ENCODE results near the gene IQSEC2. TPM values are rescaled to one million over a fixed set of nuclear protein-coding genes. Genes with fewer than 3 reads are reported as not detected.

Gene IQSEC2
- total RNA-seq, 6 donors from 2014 or later = 17.5 to 45.1 (median 26.7) TPM

DNA sequence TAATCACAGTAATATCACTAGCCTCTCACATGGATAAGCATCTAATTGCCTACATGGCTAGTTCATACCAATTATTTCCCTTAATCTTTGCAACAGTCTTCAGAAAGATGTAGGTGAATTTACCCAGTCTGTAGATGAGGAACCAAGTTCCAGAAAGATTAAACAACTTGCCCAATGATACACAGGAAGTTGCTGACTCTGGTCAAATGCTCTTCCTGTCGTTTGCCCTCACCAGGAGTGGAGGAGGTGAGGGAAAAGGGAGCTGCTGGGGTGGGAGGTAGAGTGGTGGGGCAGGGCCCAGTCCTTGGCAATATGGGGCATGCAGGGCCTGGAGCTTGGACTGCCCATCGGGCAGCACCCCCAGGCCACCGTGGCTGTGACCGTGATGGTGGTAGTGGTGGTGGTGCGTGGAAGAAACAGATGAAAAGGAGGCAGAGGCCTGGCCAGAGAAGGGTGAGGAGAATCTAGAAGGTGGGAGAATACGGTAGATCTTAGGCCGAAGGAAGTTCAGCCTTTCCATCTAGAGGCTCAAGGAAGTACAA, 54.1 kb downstream of the IQSEC2 start:
- Histone ChIP-seq H3K4me3 (no peak overlapping the region), H3K27me3 (no peaks in the 10 kb centered on the region), H3K27ac (no peak overlapping the region), H3K36me3 (peaks cover 0 to 2% (median 0%) of the 10 kb centered on the region in 4 donors), H3K9me3 (no peaks in the 10 kb centered on the region), H3K4me1 (peaks cover 14 to 19% (median 16%) of the 10 kb centered on the region in 4 donors)
- TF ChIP-seq POLR2AphosphoS5 (IDR thresholded peaks at IDR 0.05) (no peak), EP300 (IDR thresholded peaks at IDR 0.05) (no peak)
- TF ChIP-seq, protein P1, sequence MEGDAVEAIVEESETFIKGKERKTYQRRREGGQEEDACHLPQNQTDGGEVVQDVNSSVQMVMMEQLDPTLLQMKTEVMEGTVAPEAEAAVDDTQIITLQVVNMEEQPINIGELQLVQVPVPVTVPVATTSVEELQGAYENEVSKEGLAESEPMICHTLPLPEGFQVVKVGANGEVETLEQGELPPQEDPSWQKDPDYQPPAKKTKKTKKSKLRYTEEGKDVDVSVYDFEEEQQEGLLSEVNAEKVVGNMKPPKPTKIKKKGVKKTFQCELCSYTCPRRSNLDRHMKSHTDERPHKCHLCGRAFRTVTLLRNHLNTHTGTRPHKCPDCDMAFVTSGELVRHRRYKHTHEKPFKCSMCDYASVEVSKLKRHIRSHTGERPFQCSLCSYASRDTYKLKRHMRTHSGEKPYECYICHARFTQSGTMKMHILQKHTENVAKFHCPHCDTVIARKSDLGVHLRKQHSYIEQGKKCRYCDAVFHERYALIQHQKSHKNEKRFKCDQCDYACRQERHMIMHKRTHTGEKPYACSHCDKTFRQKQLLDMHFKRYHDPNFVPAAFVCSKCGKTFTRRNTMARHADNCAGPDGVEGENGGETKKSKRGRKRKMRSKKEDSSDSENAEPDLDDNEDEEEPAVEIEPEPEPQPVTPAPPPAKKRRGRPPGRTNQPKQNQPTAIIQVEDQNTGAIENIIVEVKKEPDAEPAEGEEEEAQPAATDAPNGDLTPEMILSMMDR (IDR thresholded peaks at IDR 0.05) = no peak
- WGBS, 2 donors = 79 to 82% methylated on average over 7 of the region's 7 CpGs
- DNase-seq (no peak), ATAC-seq (ENCODE audit: low FRiP score in 2 of 2) (no peak)

DNA sequence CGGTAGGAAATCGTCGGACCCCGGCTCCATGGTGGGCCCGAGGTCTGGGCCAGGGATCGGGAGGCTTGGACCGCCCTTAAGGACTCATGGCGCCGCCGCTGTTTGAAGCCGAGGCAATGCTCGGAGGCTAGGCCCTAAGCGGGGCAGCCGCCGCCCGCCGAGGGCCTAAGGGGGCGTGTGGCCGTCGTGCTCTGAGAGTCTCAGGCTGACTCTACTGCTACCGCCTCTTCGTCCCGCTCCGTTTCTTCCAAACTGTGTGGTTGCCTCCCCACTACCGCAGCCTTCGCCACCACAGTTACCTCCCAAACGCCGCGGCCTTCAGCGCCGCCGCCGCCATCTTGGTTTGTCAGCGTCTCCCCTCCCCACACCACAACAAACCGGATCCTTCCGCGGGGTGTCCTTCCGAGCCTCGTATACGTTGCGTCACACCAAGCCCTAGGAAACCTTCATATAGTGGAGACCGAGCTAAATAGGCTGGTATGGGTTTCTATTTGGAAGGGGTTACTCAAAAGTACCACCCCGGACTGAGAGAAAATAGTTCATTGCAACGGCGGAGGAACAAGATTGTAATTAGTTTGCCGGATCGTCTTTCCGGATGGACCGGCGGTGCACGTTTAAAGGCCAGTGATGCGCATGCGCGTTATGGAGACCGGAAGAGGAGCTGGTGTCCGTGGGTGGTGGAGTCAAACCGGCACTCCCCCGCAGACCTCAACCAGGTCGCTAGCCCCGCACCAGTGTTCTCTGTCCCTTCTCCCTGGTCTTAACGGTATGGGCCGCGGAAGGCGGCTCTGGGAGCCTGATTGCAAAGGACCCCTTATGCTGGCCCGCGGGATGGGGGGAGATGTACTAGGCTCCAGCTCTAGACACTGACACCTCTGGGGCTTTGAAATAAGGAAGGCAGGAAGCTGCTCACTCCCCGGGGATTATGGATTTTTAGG, 56.3 kb downstream of the IQSEC2 start, which contains the start of gene KDM5C:
TSS of gene KDM5C (minus strand) at position 348 of the 938 bp plus-strand sequence. CDS start at position 30, 318 bp downstream.
- 0% methylated on average over 16 to 54 of the region's 67 CpGs for WGBS, 2 donors
- peaks cover 15 to 32% (median 23%) of the 10 kb centered on the region in 4 donors for H3K4me1 ChIP-seq
- ATAC-seq (ENCODE audit: low FRiP score in 2 of 2) (peak; percentile 88 to 95), DNase-seq (peak; percentile 88 to 94)
- peak within 1 kb of the TSS; percentile 62 to 93 (median 80) for H3K4me3 ChIP-seq
- no peaks in the 10 kb centered on the region for H3K9me3 ChIP-seq
- H3K27me3 ChIP-seq = no peaks in the 10 kb centered on the region
- H3K36me3 ChIP-seq = peaks cover 0 to 8% (median 3%) of the 10 kb centered on the region in 4 donors
- H3K27ac ChIP-seq = peak within 1 kb of the TSS; percentile 87 to 94 (median 92)
- peak in 3 of 4 donors; percentile 56 to 76 (median 66) for TF ChIP-seq POLR2A (IDR thresholded peaks at IDR 0.05)
- TF ChIP-seq, protein P1 (IDR thresholded peaks at IDR 0.05) = peak in 2 of 6 experiments; percentile 9 to 29
- peak; percentile 70 to 74 for TF ChIP-seq POLR2AphosphoS5 (IDR thresholded peaks at IDR 0.05)
- no peak for TF ChIP-seq EP300 (IDR thresholded peaks at IDR 0.05)

DNA sequence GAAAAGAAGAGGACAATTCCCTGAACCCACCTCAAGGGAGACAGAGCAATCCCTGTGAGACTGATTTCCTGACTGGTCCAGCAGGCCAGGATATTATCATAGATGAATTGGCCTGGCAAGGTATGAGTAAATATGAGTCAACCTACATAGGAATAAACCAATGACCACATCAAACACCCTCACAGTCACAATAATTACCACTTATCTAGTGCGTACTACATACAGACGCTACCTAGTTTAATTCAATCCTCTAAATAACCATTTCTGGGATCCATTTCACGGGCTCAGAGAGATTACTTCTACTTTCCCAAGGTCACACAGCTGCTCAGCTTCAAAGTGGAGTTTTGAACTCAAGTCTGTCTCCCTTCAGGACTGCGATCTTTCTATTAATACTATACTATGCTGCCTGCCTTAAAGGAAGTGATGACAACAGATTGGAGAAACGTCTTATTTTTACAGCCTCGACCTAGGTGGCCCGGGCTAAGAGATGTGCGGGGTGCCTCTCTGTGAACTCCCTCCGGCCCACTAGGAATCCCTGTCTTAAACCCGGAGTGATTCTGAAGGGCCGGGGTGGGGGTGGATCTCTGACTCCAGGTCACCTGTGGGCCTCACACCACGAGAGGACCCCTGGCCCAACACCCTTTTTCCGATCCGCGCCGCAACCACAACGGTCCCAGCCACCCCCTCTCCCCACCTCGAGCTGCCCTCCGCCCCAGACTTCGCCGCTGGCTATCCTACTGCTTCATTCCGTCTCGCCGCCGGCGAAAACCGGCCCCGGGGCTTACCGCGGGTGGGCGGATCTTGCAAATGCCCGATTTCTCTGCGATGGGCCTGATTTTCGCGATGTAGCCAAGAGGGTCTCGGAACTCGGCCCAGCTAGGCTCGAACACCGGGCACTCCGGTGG, 57.2 kb downstream of the IQSEC2 start:
- 0 to 2% methylated on average over 2 to 40 of the region's 40 CpGs for WGBS, 2 donors

More for the DNA sequence above, 57.2 kb downstream of the IQSEC2 start:
- H3K36me3 ChIP-seq = peaks cover 0 to 18% (median 7%) of the 10 kb centered on the region in 4 donors
- H3K4me1 ChIP-seq = peaks cover 15 to 32% (median 23%) of the 10 kb centered on the region in 4 donors
- no peaks in the 10 kb centered on the region for H3K27me3 ChIP-seq
- ATAC-seq (ENCODE audit: low FRiP score in 2 of 2) (peak in 1 of 2 donors; percentile 21), DNase-seq (peak in 1 of 2 donors; percentile 68)
- H3K9me3 ChIP-seq = no peaks in the 10 kb centered on the region
- peak overlapping the region; percentile 87 to 94 (median 92) for H3K27ac ChIP-seq
- TF ChIP-seq EP300 (IDR thresholded peaks at IDR 0.05) (no peak), POLR2AphosphoS5 (IDR thresholded peaks at IDR 0.05) (no peak), POLR2A (IDR thresholded peaks at IDR 0.05) (no peak)
- TF ChIP-seq, protein P1 (IDR thresholded peaks at IDR 0.05) = no peak
- peak overlapping the region; percentile 62 to 93 (median 80) for H3K4me3 ChIP-seq
